DMS153 treated with DMSO at 0.1 percent for 48 hours (cell line): ENCODE results near the gene BPGM.
"Not testable (repeated sequence)": the region's sequence is repeated elsewhere in the genome, so short reads cannot be mapped to it uniquely, and the experiment has no call there.

Experiments
- DNase-seq: peaks from one replicate; lab custom pipeline; 2025; ENCODE audit not compliant: unreplicated experiment; lab: John Stamatoyannopoulos, UW

The BPGM gene

DNA sequence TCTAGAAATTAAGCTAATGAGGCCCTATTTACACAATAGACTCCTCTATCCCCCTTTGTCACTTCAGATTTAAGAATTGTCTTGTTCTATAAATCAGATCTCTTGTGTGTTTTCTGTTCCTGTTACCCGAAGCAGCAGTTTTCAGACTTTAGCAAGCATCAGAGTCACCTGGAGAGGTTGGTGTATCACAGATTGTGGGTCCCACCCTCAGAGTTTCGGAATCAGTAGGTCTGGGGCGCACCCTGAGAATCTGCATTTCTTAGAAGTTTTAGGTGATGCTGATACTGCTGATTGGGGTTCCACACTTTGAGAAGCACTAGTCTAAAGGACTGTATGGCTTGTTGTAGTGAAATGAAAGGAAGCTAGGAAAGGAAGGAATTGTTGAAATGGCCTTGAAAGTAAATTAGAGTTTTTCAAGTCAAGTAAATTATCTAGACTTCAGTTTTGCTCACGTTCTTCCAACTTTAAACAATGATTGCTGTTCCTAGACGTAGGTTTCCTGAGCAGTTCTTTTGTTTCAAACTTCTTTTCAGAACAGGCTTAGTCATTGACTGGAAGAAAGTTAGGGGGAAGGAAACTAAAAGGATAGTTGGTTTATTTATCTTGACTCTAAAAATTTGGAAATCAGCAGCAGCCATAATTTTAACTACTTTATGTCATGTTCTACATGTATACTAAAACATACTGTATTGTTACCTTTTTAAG lies 15.7 kb downstream of the BPGM start:
- no peak for DNase-seq

DNA sequence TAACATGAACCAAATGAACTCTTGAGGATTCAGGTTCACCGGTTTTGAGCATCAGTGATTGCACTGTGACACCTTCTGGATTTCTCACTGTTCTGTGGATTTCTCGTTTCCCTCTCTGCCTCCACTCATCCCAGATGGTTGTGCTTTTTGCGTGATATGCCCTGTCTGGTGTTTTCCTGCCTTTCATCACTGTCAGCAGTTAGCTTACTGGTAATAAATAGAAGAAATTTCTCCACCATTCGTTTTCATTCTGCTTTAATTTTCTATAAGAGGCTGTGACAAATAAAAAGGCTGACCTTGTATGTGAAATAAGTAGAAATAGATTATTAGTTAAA lies 16.2 kb downstream of the BPGM start:
- DNase-seq: no peak

DNA sequence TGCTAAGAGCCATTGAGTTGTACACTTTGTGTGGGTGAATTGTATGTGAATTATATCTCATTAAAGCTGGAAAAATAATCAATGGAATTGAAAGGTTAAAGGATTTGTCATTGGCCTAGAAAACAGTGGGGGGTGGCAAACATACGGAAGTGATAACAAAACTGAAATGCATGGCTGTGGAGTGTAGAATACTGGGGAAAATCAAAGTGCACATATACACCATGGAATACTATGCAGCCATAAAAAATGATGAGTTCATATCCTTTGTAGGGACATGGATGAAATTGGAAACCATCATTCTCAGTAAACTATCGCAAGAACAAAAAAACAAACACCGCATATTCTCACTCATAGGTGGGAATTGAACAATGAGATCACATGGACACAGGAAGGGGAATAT lies 18.4 kb downstream of the BPGM start:
- DNase-seq: not testable (repeated sequence)

DNA sequence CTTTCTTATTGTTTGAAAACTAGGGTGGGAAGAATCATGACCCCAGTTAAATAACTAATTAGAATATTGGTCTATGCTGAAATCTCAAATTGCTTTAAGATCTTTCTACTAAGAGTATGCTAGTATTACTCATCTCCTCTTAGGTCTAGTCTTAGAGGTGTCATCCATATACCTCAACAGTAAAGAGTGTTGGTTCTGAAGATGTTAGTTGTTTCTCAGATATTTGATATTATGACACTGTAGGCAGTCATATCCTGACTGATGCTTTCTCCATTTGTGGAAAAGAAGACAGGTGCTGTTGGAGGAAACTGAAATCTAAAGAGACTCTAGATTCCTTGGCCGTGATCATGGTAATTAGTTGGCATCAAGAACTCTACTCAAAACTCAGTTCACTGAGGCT lies 21.2 kb downstream of the BPGM start:
- DNase-seq: no peak

DNA sequence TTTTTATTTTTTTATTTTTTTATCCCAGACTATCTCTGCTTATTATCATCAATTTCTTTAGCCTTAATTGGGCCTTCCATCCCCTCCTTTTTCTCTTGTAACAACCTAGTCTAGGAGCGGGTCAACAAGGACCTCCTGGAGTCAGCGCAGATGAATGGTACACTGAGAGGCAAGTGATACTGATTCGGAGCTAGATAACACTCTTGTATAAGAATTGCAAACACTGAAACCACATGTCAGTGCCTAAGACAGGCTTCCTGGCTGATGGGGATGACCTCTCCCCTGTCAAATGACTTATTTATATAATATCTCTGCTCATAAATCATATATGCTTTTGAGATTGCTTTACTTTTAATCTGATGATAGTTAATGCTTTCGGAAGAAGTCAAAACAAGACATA lies 22.7 kb downstream of the BPGM start:
- no peak for DNase-seq

DNA sequence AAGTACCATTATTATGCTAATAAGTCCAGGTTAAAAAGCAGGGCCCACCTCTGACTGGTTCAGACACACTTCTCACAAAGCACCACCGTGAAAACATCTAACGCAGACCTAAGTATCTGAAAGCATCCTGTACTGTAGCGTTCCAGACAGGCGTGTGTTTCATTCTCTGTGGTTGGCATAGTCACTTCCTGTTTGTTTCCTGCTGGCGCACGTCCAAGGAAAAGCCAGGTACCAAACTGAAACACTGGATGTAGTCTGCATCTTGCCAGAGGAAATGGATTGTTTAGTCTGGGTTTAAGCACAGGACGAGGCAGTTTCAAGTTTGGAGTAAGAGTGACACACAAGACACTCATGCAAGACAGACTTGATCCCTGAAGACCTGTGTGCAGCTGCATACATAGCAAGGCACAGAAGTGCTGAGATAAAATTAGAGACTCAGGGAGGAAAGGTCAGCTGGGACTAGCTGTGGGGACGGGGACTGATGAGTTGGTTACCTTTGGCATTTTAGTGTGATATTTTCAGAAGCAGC lies 23.3 kb downstream of the BPGM start:
- DNase-seq: peak; percentile 74

DNA sequence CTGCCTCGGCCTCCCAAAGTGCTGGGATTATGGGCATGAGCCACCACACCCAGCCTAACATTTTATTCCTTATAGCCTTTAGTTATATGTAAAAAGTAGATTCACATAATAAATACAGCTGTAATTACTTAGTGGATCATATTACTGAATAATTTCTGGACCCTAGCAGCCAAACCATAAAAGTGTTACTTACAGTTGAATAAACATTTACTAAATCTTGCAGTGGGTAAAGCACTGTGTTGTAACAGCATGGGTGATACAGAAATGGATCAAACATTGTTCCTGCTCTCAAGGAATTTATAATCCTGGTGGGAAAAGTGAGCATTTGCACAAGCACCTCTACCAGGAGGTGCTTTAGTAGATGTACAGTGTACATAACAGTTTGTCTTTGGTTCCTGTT lies 25.0 kb downstream of the BPGM start:
- no peak for DNase-seq

DNA sequence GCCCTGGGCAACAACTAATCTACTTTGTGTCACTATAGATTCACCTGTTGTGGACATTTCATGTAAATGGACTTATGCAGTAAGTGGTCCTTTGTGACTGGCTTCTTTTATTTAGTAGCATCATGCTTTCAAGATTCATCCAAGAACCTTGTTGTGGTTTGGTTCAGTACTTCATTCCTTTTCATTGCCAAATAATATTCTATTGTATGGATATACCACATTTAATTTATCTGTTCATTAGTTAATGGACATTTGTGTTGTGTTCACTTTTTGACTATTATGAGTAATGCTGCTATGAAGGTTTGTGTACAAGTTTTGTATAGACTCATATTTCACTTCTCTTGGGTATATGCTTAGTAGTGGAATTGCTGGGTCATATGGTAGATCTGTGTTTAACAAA lies 27.8 kb downstream of the BPGM start:
- DNase-seq: no peak

DNA sequence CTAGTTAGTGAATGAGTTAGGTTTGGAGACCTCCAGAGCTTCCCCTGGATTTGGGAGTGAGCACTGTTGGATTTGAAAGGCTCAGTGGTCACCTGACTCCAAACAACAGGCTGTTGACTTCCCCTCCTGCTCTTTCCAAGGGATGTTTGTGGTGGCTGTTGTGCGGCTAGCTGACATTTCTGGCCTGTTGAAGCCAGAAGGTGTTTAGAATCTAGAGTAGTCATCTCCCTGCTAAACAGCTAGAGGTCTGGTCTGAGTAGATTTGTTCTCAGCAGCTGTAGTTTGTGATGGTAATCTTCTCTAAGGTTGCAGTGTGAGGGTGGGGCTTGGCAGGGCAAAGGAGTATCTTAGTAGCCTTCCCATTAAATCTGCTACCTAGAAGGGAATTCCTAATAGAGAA lies 30.1 kb downstream of the BPGM start:
- DNase-seq: no peak

DNA sequence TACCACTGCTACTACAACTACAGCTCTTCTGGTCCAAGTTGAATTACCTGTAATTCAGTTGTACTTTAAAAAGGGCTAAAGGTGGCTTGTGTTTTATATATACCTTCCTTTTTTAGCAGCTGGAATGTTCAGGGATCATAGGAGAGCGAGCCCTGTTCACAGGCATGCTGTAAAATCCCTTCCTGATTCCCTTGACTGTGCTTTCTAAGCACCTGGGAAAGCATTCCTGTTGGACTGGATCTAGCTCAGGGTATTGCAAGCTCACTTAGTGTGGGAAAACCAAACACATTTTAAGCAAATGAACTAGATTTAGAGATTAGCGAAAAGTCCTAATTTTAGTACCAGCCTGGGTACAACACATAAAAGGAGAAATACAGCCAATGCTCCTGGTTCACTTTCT lies 31.5 kb downstream of the BPGM start:
- no peak for DNase-seq

DNA sequence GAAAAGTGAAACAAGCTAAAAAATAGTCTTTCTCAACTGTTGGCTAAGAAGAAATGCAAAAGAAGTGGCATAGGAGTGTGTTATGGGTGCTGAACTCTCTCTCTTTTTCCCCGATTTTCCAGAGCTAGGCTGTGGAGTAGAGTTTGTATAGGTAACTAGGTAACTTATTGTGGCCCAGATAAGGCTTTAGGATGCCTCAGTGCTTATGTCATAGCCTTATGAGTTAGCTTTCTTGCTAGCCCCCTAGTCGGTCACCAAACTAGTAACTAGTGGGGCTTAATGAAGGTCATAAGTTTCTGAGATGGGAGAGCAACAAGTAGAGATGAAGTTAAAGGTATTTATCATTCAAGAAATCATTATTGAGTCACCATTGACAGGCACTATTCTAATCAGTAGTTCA lies 32.4 kb downstream of the BPGM start:
- DNase-seq: no peak

DNA sequence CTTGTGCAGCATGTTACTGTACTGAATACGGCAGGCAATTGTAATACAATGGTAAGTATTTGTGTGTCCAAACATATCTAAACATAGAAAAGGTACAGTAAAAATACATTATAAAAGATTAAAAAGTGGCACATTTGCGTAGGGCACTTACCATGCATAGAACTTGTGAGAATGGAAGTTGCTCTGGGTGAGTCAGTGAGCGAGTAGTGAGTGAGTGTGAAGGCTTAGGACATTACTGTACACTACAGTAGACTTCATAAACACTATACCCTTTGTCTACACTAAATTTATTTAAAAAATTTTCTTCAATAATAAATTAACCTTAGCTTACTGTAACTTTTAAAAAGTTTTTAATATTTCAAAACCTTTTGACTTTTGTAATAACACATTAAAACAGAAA lies 37.5 kb downstream of the BPGM start:
- DNase-seq: no peak

DNA sequence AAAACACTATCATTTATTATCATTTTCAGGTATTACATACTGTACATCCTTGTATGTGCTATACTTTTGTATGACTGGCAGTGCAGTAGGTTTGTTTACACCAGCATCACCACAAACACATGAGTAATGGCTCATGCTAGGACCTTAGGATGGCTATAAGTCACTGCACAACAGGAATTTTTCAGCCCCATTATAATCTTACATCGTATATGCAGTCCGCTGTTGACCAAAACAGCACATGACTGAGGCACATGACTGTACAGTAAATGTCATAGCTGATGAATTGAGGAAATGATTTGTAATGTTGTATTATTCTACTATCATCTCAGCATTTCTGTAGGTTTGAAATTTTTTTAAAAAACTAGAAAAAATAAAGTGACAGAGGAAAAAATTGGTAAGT lies 38.6 kb downstream of the BPGM start:
- no peak for DNase-seq

DNA sequence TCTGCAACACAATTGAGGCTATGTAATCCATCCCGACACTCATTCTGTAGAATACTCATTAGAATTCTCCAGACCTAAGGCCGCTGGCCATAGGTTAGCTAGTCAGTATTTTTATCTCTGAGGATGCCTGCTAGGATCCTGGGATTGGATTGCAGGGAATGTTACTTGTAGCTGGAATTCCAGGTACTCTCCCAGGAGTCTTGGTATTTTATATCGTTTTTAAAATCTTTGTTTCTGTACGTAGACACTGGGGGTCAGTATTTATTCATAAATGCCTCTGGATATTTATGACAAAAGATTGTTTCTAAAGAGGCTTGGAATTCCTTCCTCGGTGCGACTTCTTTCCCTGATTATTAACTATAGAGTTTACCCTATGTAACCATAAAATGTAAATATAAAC lies 40.1 kb downstream of the BPGM start:
- no peak for DNase-seq

DNA sequence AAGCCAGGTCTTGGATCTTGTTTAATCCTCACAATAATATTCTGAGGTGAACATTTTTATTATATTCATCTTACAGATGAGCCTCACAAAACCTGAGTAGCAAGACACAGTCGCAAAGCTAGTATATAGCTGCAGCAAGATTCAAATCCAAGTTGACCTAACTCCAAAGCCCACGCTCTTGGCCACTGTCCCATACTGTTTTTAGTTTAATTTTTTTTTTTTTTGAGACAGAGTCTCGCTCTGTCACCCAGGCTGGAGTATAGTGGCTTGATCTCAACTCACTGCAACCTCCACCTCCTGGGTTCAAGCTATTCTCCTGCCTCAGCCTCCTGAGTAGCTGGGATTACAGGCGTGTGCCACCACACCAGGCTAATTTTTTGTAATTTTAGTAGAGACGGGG lies 42.9 kb downstream of the BPGM start:
- not testable (repeated sequence) for DNase-seq

DNA sequence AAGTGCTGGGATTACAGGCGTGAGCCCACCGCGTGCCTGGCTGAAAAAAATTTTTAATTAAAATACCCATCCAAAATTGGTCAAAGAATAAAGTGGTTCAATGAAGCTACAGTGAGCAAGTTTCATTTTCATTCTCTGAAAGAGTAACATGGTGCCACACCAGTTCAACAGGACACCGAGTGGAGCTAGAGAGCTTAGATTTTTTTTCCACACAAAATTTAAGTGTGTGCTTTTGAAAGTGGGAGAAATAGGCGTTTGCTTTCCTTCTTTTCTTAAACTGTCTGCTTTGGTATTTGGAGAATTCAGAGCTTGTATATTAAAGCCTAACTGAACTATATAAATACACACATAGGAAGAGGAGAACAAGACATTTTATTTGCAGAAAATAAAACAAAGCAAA lies 43.4 kb downstream of the BPGM start:
- DNase-seq: no peak

DNA sequence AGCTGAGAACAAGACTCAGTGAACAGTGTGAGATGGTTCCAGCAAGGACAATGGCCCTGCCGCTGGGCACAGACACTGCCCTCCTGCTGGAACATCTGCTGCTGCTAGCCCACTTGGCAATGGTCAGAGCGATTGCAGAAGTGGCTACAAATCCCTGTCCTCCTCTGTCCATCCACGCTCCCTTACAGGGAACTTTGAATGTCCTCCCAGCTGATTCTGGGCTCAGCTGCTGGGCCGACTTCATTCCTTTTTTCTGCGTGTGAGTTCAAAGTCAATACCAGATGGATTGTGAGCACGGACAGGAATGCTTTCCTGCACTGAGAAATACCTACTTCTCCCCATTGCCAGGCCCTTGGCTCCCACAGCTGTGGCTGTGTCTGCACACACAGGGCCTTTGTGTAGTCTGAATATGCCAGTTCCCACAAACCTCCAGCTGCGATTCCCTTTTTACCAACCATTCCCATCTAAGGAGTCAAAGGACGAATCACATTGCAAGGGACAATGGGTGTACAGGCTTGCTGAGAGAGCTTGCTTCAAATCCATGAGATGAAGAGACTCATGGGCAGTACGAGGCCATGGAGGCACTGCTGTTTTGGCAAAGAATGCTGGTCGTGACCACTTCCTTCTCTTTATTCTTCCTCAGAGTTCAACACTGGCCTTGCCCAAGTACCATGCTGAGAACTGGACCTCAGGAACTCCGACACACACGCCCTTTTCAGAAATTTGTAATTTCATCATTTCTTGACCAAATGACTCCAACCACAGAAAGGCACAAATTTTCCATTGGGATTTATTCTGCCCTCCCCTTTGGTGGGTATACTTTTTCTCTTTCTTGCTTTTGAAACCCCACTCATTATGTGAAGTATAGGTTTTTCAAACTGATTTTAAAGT lies 44.2 kb downstream of the BPGM start:
- DNase-seq: no peak

DNA sequence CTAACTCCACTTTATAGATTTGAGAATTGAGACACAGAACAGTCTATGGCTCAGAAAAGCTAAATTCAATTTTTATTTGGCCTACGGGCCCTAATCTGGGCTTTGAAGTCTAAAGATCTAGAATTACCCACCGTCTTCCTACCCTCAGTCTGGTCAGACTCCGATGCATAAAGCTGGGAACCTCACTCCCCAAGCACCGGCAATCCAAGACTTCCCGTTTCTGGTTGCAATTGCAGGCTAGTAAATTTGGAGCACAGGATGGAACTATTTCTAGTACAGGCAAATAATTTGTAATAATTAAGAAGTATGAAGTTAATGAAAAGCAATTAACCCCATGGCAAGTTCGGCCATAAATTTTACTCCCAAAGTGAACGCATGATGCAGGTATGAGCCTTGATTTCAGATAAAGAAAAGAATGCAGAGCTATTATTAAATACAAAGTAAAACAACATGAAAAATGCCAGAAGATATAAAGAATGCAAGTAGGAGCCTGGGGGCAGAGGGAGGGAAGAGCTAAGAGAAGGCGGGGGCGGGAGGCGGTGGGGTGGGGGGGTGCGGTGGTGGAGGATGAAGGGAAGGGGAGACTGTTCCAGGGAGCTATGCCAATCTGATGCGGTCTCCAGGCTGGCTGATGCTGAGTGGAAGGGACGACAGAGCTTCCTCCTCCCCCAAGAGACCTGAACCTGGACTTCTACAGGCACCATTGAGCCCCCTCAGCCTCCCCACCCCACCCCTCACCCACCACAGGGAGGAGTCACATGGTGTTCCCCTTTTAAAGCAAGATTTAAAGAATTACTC lies 45.1 kb downstream of the BPGM start:
- no peak for DNase-seq

DNA sequence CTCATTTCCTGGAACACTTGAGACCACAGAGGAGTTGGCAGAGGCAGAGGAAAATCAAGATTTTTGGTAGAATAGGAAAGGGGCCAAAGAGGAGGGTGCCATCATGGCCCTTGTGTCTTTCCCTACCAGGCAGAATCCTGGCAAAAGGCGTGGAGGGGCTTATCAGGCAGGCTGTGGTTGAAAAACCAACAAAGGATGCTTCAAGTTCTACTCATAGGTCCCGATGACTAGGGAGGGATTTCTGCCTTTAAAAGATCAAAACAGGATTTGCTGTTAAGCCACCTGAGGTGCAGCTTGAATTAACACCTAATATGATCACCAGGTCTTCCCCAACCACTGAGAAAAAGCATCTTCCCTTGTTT lies 45.7 kb downstream of the BPGM start:
- no peak for DNase-seq

DNA sequence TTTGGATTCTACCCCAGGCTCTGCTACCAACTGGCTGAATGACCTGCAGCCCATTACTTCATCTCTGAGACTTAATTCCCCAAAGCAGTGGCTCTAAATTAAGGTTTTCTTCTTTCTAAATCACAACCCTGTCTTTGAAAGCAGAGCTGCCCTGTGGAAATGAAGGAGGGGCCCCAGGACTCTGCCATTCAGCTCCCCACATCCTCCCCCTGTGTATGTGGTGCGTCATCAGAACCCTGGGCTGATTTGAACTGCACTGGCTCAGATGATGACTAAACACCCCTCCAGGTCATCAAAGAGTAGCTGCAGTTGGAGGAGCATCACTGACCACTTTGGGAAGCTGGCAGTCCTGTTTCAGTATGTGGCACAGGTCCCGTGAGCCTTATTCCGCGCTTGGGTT lies 46.6 kb downstream of the BPGM start:
- DNase-seq: no peak

DNA sequence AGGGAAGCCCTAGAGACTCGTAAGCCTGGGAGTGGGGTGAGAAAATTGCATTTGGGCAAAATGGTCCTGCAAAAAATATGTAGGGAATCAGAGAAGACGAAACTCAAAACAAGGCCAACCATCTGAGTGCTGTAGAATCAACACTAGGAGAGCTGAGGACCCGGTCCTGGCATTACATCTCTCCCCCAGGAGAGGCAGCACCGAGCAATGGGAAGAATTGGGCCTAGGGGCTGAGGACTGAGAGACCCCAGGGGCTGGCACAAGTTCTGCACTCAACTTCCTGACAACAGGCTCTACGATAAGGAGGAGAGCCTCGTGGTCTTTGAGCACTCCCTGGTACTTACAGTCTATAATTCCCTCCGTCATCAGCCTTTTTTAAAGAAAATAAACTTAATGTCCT lies 47.6 kb downstream of the BPGM start:
- no peak for DNase-seq

DNA sequence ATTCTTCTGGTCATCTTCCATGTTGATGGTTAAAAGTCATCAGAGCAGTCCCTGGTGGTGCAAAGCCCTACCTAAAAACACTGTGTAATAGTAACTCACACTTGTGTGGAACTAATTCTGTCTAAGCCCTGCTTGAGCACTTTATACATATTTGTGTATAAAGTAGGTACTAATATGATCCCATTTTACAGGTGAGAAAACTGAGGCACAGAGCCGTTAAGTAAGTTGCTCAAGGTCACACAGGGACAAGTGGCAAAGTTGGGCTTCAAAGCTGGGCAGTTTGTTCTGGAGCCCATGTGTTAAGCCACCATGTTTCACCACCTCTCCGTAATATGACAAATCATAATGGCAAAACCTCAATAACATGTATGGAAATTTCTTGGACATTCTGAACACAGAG lies 48.1 kb downstream of the BPGM start:
- DNase-seq: no peak
